Activated CD8-positive, alpha-beta T cell treated with anti-CD3 and anti-CD28 coated beads, Interleukin-2, amount 10 ng/mL, durations not matched to agents 7 days and 5 days (primary cell): Measurements from ENCODE around the gene TCTN1. TPM values are rescaled to one million over a fixed set of nuclear protein-coding genes. Genes with fewer than 3 reads are reported as not detected.

ENCODE experiments used
- ATAC-seq: fragments of 150-1000 bp; cut with Tn5 transposase; one replicate; pipeline ENCODE4 v1.10.0; 2021; ENCODE audit warnings: moderate library complexity
- CTCF ChIA-PET: fragments of 350-600 bp; sonication (Branson Sonifier 250); formaldehyde crosslinking; loops from one replicate; lab custom pipeline; 2021; ENCODE audit warnings: antibody characterized with exemption; lab: Charles Lee
- POLR2A ChIA-PET: fragments of 350-600 bp; sonication (Branson Sonifier 250); formaldehyde crosslinking; loops from one replicate; lab custom pipeline; 2021; ENCODE audit warnings: antibody characterized with exemption; lab: Charles Lee
- DNase-seq: peaks from one replicate; pipeline ENCODE4 v3.0.0-alpha.2; 2020
- H3K27ac Mint-ChIP-seq: one replicate; pipeline ENCODE4 v1.8.0; 2021; ENCODE audit warnings: mild to moderate bottlenecking, mixed read lengths
- H3K27me3 Mint-ChIP-seq: one replicate; pipeline ENCODE4 v1.8.0; 2021; ENCODE audit warnings: low read depth, mixed read lengths
- H3K36me3 Mint-ChIP-seq: one replicate; pipeline ENCODE4 v1.8.0; 2021; ENCODE audit warnings: low read depth, mixed read lengths
- H3K4me1 Mint-ChIP-seq: one replicate; pipeline ENCODE4 v1.8.0; 2021; ENCODE audit warnings: low read depth, mixed read lengths
- H3K4me3 Mint-ChIP-seq: one replicate; pipeline ENCODE4 v1.8.0; 2021; ENCODE audit warnings: mild to moderate bottlenecking, mixed read lengths
- H3K9me3 Mint-ChIP-seq: one replicate; pipeline ENCODE4 v1.8.0; 2022; ENCODE audit warnings: mixed read lengths; ENCODE audit not compliant: insufficient read depth
- total RNA-seq, 2 experiments: library from RNA; stranded (reverse); gene quantifications; one replicate each; pipeline ENCODE4 v1.2.3, GENCODE V29; 2021

The TCTN1 gene
- total RNA-seq, 2 experiments from 2014 or later: 5.9 to 7.9 TPM

- DNase-seq (no peak), ATAC-seq (no peak)
- Mint-ChIP-seq H3K9me3 (peaks cover 3% of the 10 kb centered on the region), H3K4me1 (peaks cover 44% of the 10 kb centered on the region), H3K4me3 (no peak overlapping the region), H3K27me3 (no peaks in the 10 kb centered on the region), H3K36me3 (peaks cover 55% of the 10 kb centered on the region), H3K27ac (peak overlapping the region; percentile 12)
- ChIA-PET POLR2A (interaction anchor here (0.6 to 2.0 kb wide), 2 partner anchors 10 to 45 kb away, joined by 3 to 7 read pairs; partner anchors contain the start of gene HVCN1), CTCF (interaction anchor here (1.0 to 1.6 kb wide), 2 partner anchors 12 to 18 kb away, joined by 3 to 4 read pairs; no protein-coding TSS in a partner anchor)
These were observed 66.1 kb downstream of the TCTN1 start for GRCh38 chr12:110680032-110680431.

- peaks cover 3% of the 10 kb centered on the region for H3K9me3 Mint-ChIP-seq
- H3K27me3 Mint-ChIP-seq: no peaks in the 10 kb centered on the region
- peaks cover 43% of the 10 kb centered on the region for H3K4me1 Mint-ChIP-seq
- H3K36me3 Mint-ChIP-seq: peaks cover 57% of the 10 kb centered on the region
- H3K4me3 Mint-ChIP-seq: no peak overlapping the region
- H3K27ac Mint-ChIP-seq: no peak overlapping the region
- DNase-seq (no peak), ATAC-seq (no peak)
- POLR2A ChIA-PET: no interaction called here
- CTCF ChIA-PET: interaction anchor here (1.0 kb wide), 1 partner anchor 65 kb away, joined by 3 read pairs; no protein-coding TSS in a partner anchor
These were observed 70.0 kb downstream of the TCTN1 start for GRCh38 chr12:110683888-110684287.

- no peak overlapping the region for H3K4me3 Mint-ChIP-seq
- no peak for DNase-seq
- no peak overlapping the region for H3K27ac Mint-ChIP-seq
- H3K9me3 Mint-ChIP-seq: peaks cover 3% of the 10 kb centered on the region
- H3K36me3 Mint-ChIP-seq: peaks cover 55% of the 10 kb centered on the region
- peaks cover 42% of the 10 kb centered on the region for H3K4me1 Mint-ChIP-seq
- H3K27me3 Mint-ChIP-seq: no peaks in the 10 kb centered on the region
- ChIA-PET POLR2A (no interaction called here), CTCF (interaction anchor here (1.0 kb wide), 1 partner anchor 65 kb away, joined by 3 read pairs; no protein-coding TSS in a partner anchor)
- no peak for ATAC-seq
These were observed 70.4 kb downstream of the TCTN1 start for GRCh38 chr12:110684312-110684836.

- H3K4me3 Mint-ChIP-seq: peak overlapping the region; percentile 87
- CTCF ChIA-PET: interaction anchor here (2.2 kb wide), 1 partner anchor 11 kb away, joined by 7 read pairs; no protein-coding TSS in a partner anchor
These were observed 72.5 kb downstream of the TCTN1 start for GRCh38 chr12:110686294-110686903.

GRCh38 chr12:110687396-110688169, 73.7 kb downstream of the TCTN1 start:
- no peaks in the 10 kb centered on the region for H3K27me3 Mint-ChIP-seq
- ChIA-PET CTCF (no interaction called here), POLR2A (no interaction called here)
- DNase-seq (no peak), ATAC-seq (no peak)
- H3K4me3 Mint-ChIP-seq: peak overlapping the region; percentile 87
- peaks cover 57% of the 10 kb centered on the region for H3K4me1 Mint-ChIP-seq
- H3K36me3 Mint-ChIP-seq: peaks cover 39% of the 10 kb centered on the region
- H3K27ac Mint-ChIP-seq: peak overlapping the region; percentile 85
- H3K9me3 Mint-ChIP-seq: peaks cover 3% of the 10 kb centered on the region

More at GRCh38 chr12:110686294-110686903, 72.5 kb downstream of the TCTN1 start:
- peaks cover 3% of the 10 kb centered on the region for H3K9me3 Mint-ChIP-seq
- peaks cover 46% of the 10 kb centered on the region for H3K36me3 Mint-ChIP-seq
- no peak overlapping the region for H3K27ac Mint-ChIP-seq
- peaks cover 54% of the 10 kb centered on the region for H3K4me1 Mint-ChIP-seq
- no peak for ATAC-seq
- POLR2A ChIA-PET: no interaction called here
- H3K27me3 Mint-ChIP-seq: no peaks in the 10 kb centered on the region
- no peak for DNase-seq

- peaks cover 58% of the 10 kb centered on the region for H3K4me1 Mint-ChIP-seq
- H3K36me3 Mint-ChIP-seq: peaks cover 31% of the 10 kb centered on the region
- peaks cover 3% of the 10 kb centered on the region for H3K9me3 Mint-ChIP-seq
- DNase-seq (peak; percentile 65), ATAC-seq (peak; percentile 73)
- H3K27me3 Mint-ChIP-seq: no peaks in the 10 kb centered on the region
- peak within 1 kb of the TSS; percentile 87 for H3K4me3 Mint-ChIP-seq
- CTCF ChIA-PET: interaction anchor here (1.3 kb wide), 1 partner anchor 10 kb away, joined by 3 read pairs; no protein-coding TSS in a partner anchor
- POLR2A ChIA-PET: interaction anchor here (0.5 to 1.9 kb wide), 5 partner anchors 9 to 225 kb away, joined by 3 to 7 read pairs (median 4); no protein-coding TSS in a partner anchor
- peak within 1 kb of the TSS; percentile 98 for H3K27ac Mint-ChIP-seq
These were observed 74.7 kb downstream of the TCTN1 start, which contains the start of gene HVCN1 for GRCh38 chr12:110688446-110689280. Gene HVCN1 (minus strand): TSS chr12:110689115. CDS start chr12:110683245, 5,870 bp downstream.

- ChIA-PET POLR2A (interaction anchor here (0.5 to 1.9 kb wide), 12 partner anchors 8 to 241 kb away, joined by 3 to 7 read pairs (median 4); partner anchors contain the start of gene ARPC3), CTCF (interaction anchor here (0.7 to 1.4 kb wide), 5 partner anchors 8 to 240 kb away, joined by 3 to 5 read pairs (median 3); partner anchors contain the start of gene ARPC3)
- H3K4me3 Mint-ChIP-seq: peak overlapping the region; percentile 87
- DNase-seq (peak; percentile 85), ATAC-seq (peak; percentile 86)
- peaks cover 3% of the 10 kb centered on the region for H3K9me3 Mint-ChIP-seq
- peaks cover 25% of the 10 kb centered on the region for H3K36me3 Mint-ChIP-seq
- no peaks in the 10 kb centered on the region for H3K27me3 Mint-ChIP-seq
- H3K4me1 Mint-ChIP-seq: peaks cover 62% of the 10 kb centered on the region
- peak overlapping the region; percentile 98 for H3K27ac Mint-ChIP-seq
These were observed 75.6 kb downstream of the TCTN1 start for GRCh38 chr12:110689281-110690126.

GRCh38 chr12:110690127-110690430, 76.2 kb downstream of the TCTN1 start:
- DNase-seq (no peak), ATAC-seq (no peak)
- peaks cover 59% of the 10 kb centered on the region for H3K4me1 Mint-ChIP-seq
- H3K9me3 Mint-ChIP-seq: no peaks in the 10 kb centered on the region
- no peaks in the 10 kb centered on the region for H3K27me3 Mint-ChIP-seq
- H3K36me3 Mint-ChIP-seq: peaks cover 19% of the 10 kb centered on the region
- CTCF ChIA-PET: interaction anchor here (0.8 to 1.4 kb wide), 4 partner anchors 8 to 240 kb away, joined by 3 to 5 read pairs (median 3); partner anchors contain the start of gene ARPC3
- POLR2A ChIA-PET: interaction anchor here (0.6 to 1.9 kb wide), 8 partner anchors 11 to 240 kb away, joined by 3 to 7 read pairs (median 4); partner anchors contain the start of gene ARPC3
- peak overlapping the region; percentile 87 for H3K4me3 Mint-ChIP-seq
- H3K27ac Mint-ChIP-seq: peak overlapping the region; percentile 98

- Mint-ChIP-seq H3K4me3 (no peak overlapping the region), H3K4me1 (peaks cover 48% of the 10 kb centered on the region), H3K36me3 (no peaks in the 10 kb centered on the region), H3K9me3 (no peaks in the 10 kb centered on the region), H3K27me3 (no peaks in the 10 kb centered on the region), H3K27ac (no peak overlapping the region)
- POLR2A ChIA-PET: interaction anchor here (1.0 kb wide), 1 partner anchor 225 kb away, joined by 3 read pairs; the partner anchor contains the start of genes FAM216A and GPN3
- ATAC-seq (no peak), DNase-seq (no peak)
- CTCF ChIA-PET: interaction anchor here (0.6 to 2.4 kb wide), 4 partner anchors 11 to 243 kb away, joined by 3 to 7 read pairs (median 4); partner anchors contain the start of gene ARPC3
These were observed 79.8 kb downstream of the TCTN1 start for GRCh38 chr12:110693731-110694130.
